Stimulated activated CD4-positive, alpha-beta T cell treated with anti-CD3 and anti-CD28 coated beads, Interleukin-2, amount 100 ng/mL, for 4 hours (primary cell): ENCODE measurements around the gene MAPKBP1.
A peak's percentile ranks its signal among the peaks of the same experiment; 100 is the strongest.
"Not testable (repeated sequence)": the region's sequence is repeated elsewhere in the genome, so short reads cannot be mapped to it uniquely, and the experiment has no call there.

Experiments used
- DNase-seq: peaks from one replicate; pipeline ENCODE4 v3.0.0-alpha.2; 2020; ENCODE audit warnings: low read depth

Gene MAPKBP1, protein sequence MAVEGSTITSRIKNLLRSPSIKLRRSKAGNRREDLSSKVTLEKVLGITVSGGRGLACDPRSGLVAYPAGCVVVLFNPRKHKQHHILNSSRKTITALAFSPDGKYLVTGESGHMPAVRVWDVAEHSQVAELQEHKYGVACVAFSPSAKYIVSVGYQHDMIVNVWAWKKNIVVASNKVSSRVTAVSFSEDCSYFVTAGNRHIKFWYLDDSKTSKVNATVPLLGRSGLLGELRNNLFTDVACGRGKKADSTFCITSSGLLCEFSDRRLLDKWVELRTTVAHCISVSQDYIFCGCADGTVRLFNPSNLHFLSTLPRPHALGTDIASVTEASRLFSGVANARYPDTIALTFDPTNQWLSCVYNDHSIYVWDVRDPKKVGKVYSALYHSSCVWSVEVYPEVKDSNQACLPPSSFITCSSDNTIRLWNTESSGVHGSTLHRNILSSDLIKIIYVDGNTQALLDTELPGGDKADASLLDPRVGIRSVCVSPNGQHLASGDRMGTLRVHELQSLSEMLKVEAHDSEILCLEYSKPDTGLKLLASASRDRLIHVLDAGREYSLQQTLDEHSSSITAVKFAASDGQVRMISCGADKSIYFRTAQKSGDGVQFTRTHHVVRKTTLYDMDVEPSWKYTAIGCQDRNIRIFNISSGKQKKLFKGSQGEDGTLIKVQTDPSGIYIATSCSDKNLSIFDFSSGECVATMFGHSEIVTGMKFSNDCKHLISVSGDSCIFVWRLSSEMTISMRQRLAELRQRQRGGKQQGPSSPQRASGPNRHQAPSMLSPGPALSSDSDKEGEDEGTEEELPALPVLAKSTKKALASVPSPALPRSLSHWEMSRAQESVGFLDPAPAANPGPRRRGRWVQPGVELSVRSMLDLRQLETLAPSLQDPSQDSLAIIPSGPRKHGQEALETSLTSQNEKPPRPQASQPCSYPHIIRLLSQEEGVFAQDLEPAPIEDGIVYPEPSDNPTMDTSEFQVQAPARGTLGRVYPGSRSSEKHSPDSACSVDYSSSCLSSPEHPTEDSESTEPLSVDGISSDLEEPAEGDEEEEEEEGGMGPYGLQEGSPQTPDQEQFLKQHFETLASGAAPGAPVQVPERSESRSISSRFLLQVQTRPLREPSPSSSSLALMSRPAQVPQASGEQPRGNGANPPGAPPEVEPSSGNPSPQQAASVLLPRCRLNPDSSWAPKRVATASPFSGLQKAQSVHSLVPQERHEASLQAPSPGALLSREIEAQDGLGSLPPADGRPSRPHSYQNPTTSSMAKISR (N-terminal part only)

GRCh38 chr15:41774062-41774881 lies at the start of gene MAPKBP1:
Gene MAPKBP1 (plus strand): TSS chr15:41774484. CDS start chr15:41775276, 792 bp downstream.
- peak; percentile 92 for DNase-seq

GRCh38 chr15:41727143-41727542 lies 47.1 kb upstream of the MAPKBP1 start:
- no peak for DNase-seq

DNA sequence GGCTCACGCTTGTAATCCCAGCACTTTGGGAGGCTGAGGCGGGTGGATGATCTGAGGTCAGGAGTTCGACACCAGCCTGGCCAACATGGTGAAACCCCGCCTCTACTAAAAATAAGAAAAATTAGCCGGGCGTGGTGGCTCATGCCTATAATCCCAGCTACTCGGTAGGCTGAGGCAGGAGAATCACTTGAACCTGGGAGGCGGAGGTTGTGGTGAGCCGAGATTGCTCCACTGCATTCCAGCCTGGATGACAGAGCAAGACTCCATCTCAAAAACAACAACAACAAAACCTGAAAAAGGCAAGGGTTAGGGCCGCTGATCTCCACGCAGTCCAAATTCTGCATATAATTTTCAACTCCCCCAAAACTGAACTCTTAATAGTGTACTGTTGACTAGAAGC lies 46.2 kb upstream of the MAPKBP1 start:
- DNase-seq: not testable (repeated sequence)

DNA sequence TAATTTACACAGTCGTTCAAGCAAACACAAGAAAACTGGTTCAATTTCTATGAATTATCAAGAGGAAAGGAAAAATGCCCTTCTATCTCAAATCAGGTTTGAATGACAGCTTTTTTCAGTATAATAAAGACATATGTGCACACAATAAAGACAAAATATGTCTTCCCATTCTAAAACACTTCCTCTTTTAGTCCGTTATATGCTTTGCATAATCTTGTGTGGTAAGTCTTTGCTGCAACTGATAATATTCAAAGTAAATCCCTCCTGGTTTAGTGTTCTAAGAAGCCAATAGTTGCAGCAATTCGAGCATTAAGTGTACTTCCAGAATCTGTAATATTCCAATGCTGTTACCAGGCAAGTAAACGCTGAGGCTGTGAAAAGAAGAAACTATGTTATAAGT lies 43.7 kb upstream of the MAPKBP1 start:
- DNase-seq: no peak

DNA sequence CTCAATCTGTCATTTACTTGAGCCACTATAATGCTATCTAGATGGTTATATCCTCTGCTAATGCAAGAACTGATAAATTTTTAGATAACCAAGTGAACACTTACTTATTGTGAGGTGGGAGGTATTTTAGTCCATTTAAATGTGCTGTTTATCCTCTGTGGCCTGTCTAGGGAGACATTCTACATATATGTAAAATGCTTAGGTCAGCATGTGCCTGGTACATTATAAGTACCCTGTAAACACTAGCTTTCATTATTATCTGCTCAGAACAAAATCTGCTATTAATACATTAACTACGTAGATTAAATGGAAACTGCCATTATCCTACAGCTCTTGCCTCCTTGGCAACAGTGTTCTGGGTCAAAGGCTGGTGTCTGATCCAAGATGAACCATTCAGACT lies 41.8 kb upstream of the MAPKBP1 start:
- DNase-seq: no peak

DNA sequence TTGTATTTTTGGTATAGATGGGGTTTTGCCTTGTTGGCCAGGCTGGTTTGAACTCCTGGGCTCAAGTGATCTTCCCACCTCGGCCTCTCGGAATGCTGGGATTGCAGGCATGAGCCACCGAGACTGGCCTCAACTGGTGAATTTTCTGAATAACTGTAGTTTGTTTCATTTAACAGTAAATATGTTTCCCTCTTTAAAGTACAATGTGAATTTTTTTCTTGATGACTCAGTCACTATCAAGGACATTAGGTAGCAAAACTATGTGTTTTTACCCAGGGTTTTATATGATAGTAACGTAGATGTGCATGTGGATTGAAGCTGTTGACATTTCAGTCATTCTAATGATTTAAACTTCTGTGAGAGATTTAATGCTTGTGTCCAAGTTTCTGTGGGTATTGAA lies 40.2 kb upstream of the MAPKBP1 start:
- DNase-seq: no peak

- no peak for DNase-seq
These were observed 39.2 kb upstream of the MAPKBP1 start for GRCh38 chr15:41735046-41735445.

- not testable (repeated sequence) for DNase-seq
These were observed 38.8 kb upstream of the MAPKBP1 start for GRCh38 chr15:41735492-41735891.

GRCh38 chr15:41746802-41747201 lies 27.5 kb upstream of the MAPKBP1 start:
- no peak for DNase-seq

DNA sequence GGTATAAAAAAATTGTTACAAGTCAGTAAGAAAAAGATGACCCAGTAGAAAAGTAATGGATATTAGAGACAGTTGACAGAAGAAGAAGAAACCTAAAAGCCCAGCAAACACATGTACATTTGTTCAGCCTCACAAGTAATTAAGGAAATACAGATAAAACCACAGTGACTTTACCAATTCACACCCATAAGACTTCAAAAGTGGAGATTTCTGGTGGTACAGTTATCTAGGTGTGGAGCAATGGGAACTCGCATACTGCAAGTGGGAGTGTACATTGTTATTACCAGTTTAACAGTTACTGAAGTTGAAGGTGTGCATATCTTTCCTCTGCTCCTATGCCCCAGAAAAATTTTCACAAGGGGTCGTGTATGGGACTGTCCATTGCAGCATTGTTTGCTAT lies 18.1 kb upstream of the MAPKBP1 start:
- DNase-seq: no peak

GRCh38 chr15:41772720-41773331 lies 1.5 kb upstream of the MAPKBP1 start:
- peak; percentile 37 for DNase-seq

- no peak for DNase-seq
These were observed 954 bp upstream of the MAPKBP1 start for GRCh38 chr15:41773332-41773728.

DNA sequence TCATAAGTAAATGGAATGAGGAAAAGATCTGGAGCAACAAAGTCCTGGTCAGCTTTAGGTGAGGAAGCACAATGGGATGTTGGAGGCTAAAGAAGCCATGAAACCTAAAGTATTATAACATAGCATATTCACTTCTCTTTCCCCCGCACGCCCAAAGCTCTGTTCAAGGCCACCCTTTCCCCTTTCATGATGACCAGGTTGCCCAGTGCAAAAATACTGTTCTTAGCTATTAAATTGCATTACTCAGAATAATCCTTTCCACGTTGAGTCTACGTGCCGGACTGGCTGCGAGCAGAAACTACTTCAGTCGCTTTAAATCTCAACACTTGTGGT lies 589 bp upstream of the MAPKBP1 start:
- no peak for DNase-seq

- DNase-seq: no peak
These were observed 666 bp downstream of the MAPKBP1 start for GRCh38 chr15:41774882-41775417.

GRCh38 chr15:41775651-41776050 lies 1.4 kb downstream of the MAPKBP1 start:
- no peak for DNase-seq

GRCh38 chr15:41777421-41777973 lies 3.2 kb downstream of the MAPKBP1 start:
- DNase-seq: no peak

DNA sequence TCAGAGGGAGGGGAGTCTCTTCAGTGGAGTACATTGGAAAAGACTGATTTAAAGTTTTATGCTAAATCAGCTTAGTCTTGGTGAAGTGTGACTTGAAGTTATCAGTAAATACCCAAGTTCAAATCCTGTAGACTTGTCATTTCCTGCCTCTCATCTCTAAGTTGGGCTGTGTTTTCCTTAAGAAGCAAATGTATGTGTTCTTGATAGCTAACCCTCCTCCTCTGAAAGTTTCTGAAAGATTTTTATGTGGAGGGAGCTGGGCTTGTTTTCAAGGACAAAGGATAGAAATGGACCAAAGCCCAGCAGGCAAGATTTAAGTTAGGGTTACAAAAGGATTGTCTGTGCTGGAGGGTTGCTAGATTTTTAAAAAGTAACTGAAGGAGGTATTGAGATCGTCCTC lies 4.2 kb downstream of the MAPKBP1 start:
- no peak for DNase-seq

DNA sequence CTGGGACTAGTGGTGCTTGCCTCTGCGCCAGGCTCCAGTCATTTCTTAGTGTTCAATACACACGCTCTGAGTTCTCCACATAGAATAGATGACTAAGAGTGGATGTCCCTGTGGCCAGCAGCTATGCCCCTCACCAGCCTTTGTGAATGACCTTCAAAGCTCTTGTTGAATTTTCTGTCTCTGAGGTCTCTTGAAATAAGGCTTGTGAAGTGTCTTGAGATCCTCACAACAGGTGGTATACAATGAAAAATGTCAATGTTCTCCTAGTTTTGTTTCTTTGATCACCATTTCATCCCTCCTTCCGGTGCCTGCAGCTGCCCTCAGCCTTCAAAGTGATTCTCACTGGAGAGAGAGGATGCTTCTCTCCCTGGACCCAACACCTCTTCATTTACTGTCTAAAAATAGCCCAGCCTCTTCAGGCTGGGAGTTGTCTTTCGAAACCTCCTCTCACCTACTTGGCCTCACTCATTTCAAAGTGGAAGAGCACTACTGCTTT lies 5.4 kb downstream of the MAPKBP1 start:
- no peak for DNase-seq

DNA sequence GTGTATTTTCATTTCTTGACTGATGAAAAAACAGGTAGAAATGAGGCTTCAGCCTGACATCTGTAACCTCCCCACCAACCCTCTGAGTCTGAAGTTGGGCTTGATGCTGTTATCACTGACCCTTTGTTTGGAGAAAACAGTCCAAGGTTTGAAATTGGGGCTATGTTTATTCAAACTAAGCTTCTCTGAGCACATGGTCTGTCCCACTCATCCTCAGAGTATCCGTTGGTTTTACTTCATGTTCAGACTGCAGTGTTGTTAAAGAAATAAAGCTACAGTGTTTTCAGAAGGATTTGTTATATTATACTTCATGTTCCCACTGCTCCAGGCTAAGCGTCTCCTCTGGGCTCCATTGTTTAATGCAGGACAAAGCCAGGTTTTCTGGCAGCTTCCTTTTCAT lies 6.0 kb downstream of the MAPKBP1 start:
- DNase-seq: no peak

DNA sequence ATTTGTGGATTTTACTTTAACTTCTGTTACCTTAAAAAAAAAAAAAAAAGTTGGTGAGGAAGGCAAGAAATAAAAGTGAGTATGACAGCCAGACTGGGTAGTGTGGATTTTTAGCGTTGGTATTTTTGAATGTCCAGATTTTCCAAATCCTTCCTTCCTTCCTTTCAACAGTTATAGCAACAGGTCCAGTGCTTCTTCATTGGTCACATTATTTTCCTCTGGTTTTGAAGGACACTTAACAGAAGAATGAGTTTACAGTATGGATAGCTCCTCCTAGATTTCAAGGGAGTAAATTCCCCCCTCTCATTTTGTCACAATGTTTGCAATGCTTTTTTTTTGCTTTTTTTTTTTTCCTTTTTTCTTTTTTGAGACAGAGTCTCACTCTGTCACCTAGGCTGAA lies 6.4 kb downstream of the MAPKBP1 start:
- no peak for DNase-seq
